WTC11 (cell line): Measurements from ENCODE around the gene ZNF530. TPM values are rescaled to one million over a fixed set of nuclear protein-coding genes. Genes with fewer than 3 reads are reported as not detected.

Source experiments
- ATAC-seq: fragments of 200-7000 bp; cut with Tn5 transposase; 2 replicates; pipeline ENCODE4 v1.10.0; 2021; ENCODE audit warnings: mild to moderate bottlenecking, moderate library complexity
- CTCF ChIA-PET: fragments of 300-600 bp; sonication (Branson Sonifier 250); formaldehyde crosslinking; loops from one replicate; lab custom pipeline; 2021; ENCODE audit warnings: antibody characterized with exemption; lab: Charles Lee
- POLR2A ChIA-PET: fragments of 350-600 bp; sonication (Branson Sonifier 250); formaldehyde crosslinking; loops from one replicate; lab custom pipeline; 2021; ENCODE audit warnings: antibody characterized with exemption; lab: Charles Lee
- DNase-seq: peaks from one replicate; pipeline ENCODE4 v3.0.0; 2021; ENCODE audit warnings: low spot score
- H3K27ac Mint-ChIP-seq: 2 replicates; pipeline ENCODE4 v1.8.0; 2021; ENCODE audit warnings: mixed read lengths
- H3K27me3 Mint-ChIP-seq: 2 replicates; pipeline ENCODE4 v1.8.0; 2021; ENCODE audit warnings: low read depth, mild to moderate bottlenecking, moderate library complexity, mixed read lengths
- H3K36me3 Mint-ChIP-seq: 2 replicates; pipeline ENCODE4 v1.8.0; 2021; ENCODE audit warnings: mixed read lengths
- H3K4me1 Mint-ChIP-seq: 2 replicates; pipeline ENCODE4 v1.8.0; 2022; ENCODE audit warnings: mixed read lengths
- H3K4me3 Mint-ChIP-seq: 2 replicates; pipeline ENCODE4 v1.8.0; 2021; ENCODE audit warnings: mild to moderate bottlenecking, moderate library complexity, mixed read lengths
- H3K9me3 Mint-ChIP-seq: 2 replicates; pipeline ENCODE4 v1.8.0; 2021; ENCODE audit warnings: mixed read lengths
- ATF2 ChIP-seq: sonication (generic); formaldehyde crosslinking; IDR thresholded peaks from 2 replicates; pipeline ENCODE4 v1.8.1; 2022; ENCODE audit warnings: low read depth, missing genetic modification reagents, borderline replicate concordance
- CTCF ChIP-seq: fragments of 200-600 bp; IDR thresholded peaks from 2 replicates; pipeline ENCODE4 v1.8.0; 2022; ENCODE audit warnings: antibody characterized with exemption
- ETV6 ChIP-seq: sonication (generic); formaldehyde crosslinking; IDR thresholded peaks from 2 replicates; pipeline ENCODE4 v1.8.1; 2022; ENCODE audit warnings: mild to moderate bottlenecking, missing genetic modification reagents
- FOXJ3 ChIP-seq: sonication (generic); formaldehyde crosslinking; IDR thresholded peaks from 2 replicates; pipeline ENCODE4 v1.9.0; 2021; ENCODE audit warnings: missing genetic modification reagents, mild to moderate bottlenecking, borderline replicate concordance
- HMGA2 ChIP-seq: fragments of 250-450 bp; sonication (Bioruptor Pico); IDR thresholded peaks from 2 replicates; pipeline ENCODE4 v1.4.0; 2021; ENCODE audit warnings: mild to moderate bottlenecking, moderate library complexity
- HMGXB4 ChIP-seq: sonication (generic); formaldehyde crosslinking; IDR thresholded peaks from 2 replicates; pipeline ENCODE4 v1.8.1; 2023; ENCODE audit warnings: mild to moderate bottlenecking, moderate library complexity, missing genetic modification reagents
- JUN ChIP-seq: sonication (generic); formaldehyde crosslinking; IDR thresholded peaks from 2 replicates; pipeline ENCODE4 v1.8.0; 2023; ENCODE audit warnings: mild to moderate bottlenecking, missing genetic modification reagents
- MAX ChIP-seq: sonication (generic); formaldehyde crosslinking; IDR thresholded peaks from 2 replicates; pipeline ENCODE4 v1.8.0; 2022; ENCODE audit warnings: mild to moderate bottlenecking, missing genetic modification reagents
- OVOL2 ChIP-seq: fragments of 250-450 bp; sonication (Bioruptor Pico); IDR thresholded peaks from 2 replicates; pipeline ENCODE4 v1.9.0; 2021; ENCODE audit warnings: mild to moderate bottlenecking, borderline replicate concordance
- PRDM15 ChIP-seq: sonication (generic); formaldehyde crosslinking; IDR thresholded peaks from 2 replicates; pipeline ENCODE4 v1.8.0; 2022; ENCODE audit warnings: missing genetic modification reagents
- PREB ChIP-seq: sonication (generic); formaldehyde crosslinking; IDR thresholded peaks from 2 replicates; pipeline ENCODE4 v1.8.1; 2022; ENCODE audit warnings: mild to moderate bottlenecking, missing genetic modification reagents, moderate library complexity, borderline replicate concordance
- SMAD3 ChIP-seq: sonication (generic); formaldehyde crosslinking; IDR thresholded peaks from 2 replicates; pipeline ENCODE4 v1.8.0; 2022; ENCODE audit warnings: missing genetic modification reagents, mild to moderate bottlenecking, borderline replicate concordance
- SP1 ChIP-seq: sonication (generic); formaldehyde crosslinking; conservative IDR thresholded peaks from 2 replicates; pipeline ENCODE4 v1.8.1; 2022; ENCODE audit warnings: missing genetic modification reagents
- TP53 ChIP-seq: sonication (generic); formaldehyde crosslinking; IDR thresholded peaks from 2 replicates; pipeline ENCODE4 v1.8.1; 2023; ENCODE audit warnings: mild to moderate bottlenecking, missing genetic modification reagents
- ZNF219 ChIP-seq: sonication (generic); formaldehyde crosslinking; IDR thresholded peaks from 2 replicates; pipeline ENCODE4 v1.8.0; 2023; ENCODE audit warnings: missing genetic modification reagents, mild to moderate bottlenecking, borderline replicate concordance
- ZNF396 ChIP-seq: fragments of 250-450 bp; sonication (Bioruptor Pico); IDR thresholded peaks from 2 replicates; pipeline ENCODE4 v1.8.0; 2021; ENCODE audit warnings: mild to moderate bottlenecking, moderate library complexity, borderline replicate concordance
- ZNF532 ChIP-seq: fragments of 250-450 bp; sonication (Bioruptor Pico); IDR thresholded peaks from 2 replicates; pipeline ENCODE4 v1.9.0; 2021; ENCODE audit warnings: mild to moderate bottlenecking, borderline replicate concordance
- total RNA-seq: library from RNA; stranded (reverse); gene quantifications from 3 replicates; pipeline ENCODE4 v1.2.3, GENCODE V29; 2021

The ZNF530 gene
- total RNA-seq, 1 experiment from 2014 or later = 11.2 TPM

- TF ChIP-seq SP1 (CRISPR knock-in tag) = no peak
- TF ChIP-seq CTCF = no peak
- no peak for TF ChIP-seq HMGA2 (CRISPR knock-in tag)
- no peak for TF ChIP-seq ZNF396
- TF ChIP-seq PREB (CRISPR knock-in tag) = no peak
- TF ChIP-seq PRDM15 = no peak
- no peak for TF ChIP-seq FOXJ3 (CRISPR knock-in tag)
- no peak for TF ChIP-seq MAX (CRISPR knock-in tag)
- TF ChIP-seq ZNF532 (CRISPR knock-in tag) = no peak
- TF ChIP-seq JUN (CRISPR knock-in tag) = no peak
- TF ChIP-seq, all 79 proteins: peak for 0
Measured at GRCh38 chr19:57655443-57655842, 55.8 kb downstream of the ZNF530 start (continued).

GRCh38 chr19:57656346-57656745 lies 56.7 kb downstream of the ZNF530 start:
- Mint-ChIP-seq H3K4me1 (peaks cover 13% of the 10 kb centered on the region), H3K36me3 (no peaks in the 10 kb centered on the region), H3K27ac (no peak overlapping the region), H3K9me3 (peaks cover 25% of the 10 kb centered on the region), H3K27me3 (peaks cover 61% of the 10 kb centered on the region), H3K4me3 (no peak overlapping the region)
- DNase-seq = no peak
- no peak for ATAC-seq
- POLR2A ChIA-PET = no interaction called here
- CTCF ChIA-PET = no interaction called here
- TF ChIP-seq ZNF219 (CRISPR knock-in tag) = no peak
- TF ChIP-seq ETV6 = no peak
- no peak for TF ChIP-seq ATF2 (CRISPR knock-in tag)
- TF ChIP-seq SMAD3 = no peak
- no peak for TF ChIP-seq HMGXB4 (CRISPR knock-in tag)
- no peak for TF ChIP-seq TP53 (CRISPR knock-in tag)
- TF ChIP-seq FOXJ3 (CRISPR knock-in tag) = no peak
- no peak for TF ChIP-seq OVOL2 (CRISPR knock-in tag)
- no peak for TF ChIP-seq ZNF532 (CRISPR knock-in tag)
